GM21526 (cell line): ENCODE results near the gene PTPRT.

Experiments used
- ATAC-seq: cut with Tn5 transposase; IDR thresholded peaks from one replicate; pipeline ENCODE4 v1.9.1; 2021; ENCODE audit warnings: moderate library complexity; ENCODE audit not compliant: unreplicated experiment, low FRiP score

Gene PTPRT

DNA sequence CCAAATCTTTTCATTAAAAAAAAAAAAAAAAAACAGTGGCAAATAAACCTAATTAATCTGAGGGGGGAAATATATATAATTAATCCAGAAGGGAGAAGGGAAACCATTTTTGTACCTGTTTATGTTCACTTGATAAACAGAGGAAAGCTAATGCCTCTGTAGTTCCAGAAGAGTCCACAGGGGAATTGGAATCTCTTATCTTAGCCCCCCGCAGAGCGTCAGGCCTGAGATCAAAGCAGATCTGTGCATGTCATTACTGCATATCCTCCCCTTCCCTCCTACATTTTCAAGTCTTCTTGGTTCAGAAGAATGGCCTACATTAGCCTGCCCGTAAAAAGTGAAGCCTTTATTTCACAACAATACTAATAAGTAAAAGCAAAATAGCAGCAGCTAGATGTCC, 157.2 kb downstream of the PTPRT start:
- ATAC-seq: no peak

- no peak for ATAC-seq
Observed at GRCh38 chr20:43029176-43029575, 160.5 kb downstream of the PTPRT start.

GRCh38 chr20:43028470-43028869, 161.2 kb downstream of the PTPRT start:
- no peak for ATAC-seq

GRCh38 chr20:43023836-43024235, 165.9 kb downstream of the PTPRT start:
- no peak for ATAC-seq

GRCh38 chr20:43022568-43022967, 167.1 kb downstream of the PTPRT start:
- no peak for ATAC-seq

GRCh38 chr20:43022081-43022480, 167.6 kb downstream of the PTPRT start:
- ATAC-seq: no peak

- ATAC-seq: no peak
Observed at GRCh38 chr20:43017241-43018030, 172.3 kb downstream of the PTPRT start.

GRCh38 chr20:43016257-43016656, 173.4 kb downstream of the PTPRT start:
- no peak for ATAC-seq

DNA sequence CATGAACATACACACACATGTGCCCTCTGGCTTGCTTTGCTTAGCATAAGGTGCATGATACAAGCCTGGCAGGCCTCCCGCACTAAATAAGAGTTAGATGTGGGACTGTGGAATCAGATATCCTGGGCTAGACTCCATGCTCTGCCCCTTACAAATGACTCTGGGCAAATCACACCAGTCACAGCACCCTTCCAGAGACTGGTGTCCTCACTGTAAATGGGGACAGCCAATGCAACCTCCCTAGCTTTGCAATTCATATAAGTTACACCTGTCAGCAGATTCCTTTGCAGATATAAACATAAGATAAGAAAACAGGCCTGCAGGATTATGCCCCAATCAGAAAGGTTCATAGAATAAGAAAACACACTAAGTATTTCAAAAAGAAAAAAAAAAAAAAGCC, 174.1 kb downstream of the PTPRT start:
- ATAC-seq: no peak

- ATAC-seq: no peak
Observed at GRCh38 chr20:43014206-43014605, 175.5 kb downstream of the PTPRT start.

GRCh38 chr20:43011491-43011890, 178.2 kb downstream of the PTPRT start:
- no peak for ATAC-seq

DNA sequence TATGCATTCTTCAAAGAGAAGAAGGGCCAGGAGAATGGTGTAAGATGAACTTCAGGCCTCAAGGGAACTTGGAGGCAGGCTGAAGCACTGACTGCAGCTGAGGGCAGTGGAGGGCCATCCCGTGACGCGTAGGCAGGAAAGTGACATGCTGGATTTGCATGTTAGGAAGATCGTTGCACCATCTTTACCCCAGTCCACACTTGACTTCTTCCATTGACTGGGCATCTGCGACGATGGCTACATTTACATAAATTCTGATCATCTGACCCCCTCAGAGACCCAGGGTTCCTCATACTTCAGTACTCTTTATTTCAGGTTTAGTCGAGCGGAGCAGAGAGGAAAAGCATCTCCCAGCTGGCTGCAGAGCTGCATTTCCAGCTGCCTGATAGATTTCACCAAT, 180.2 kb downstream of the PTPRT start:
- no peak for ATAC-seq

DNA sequence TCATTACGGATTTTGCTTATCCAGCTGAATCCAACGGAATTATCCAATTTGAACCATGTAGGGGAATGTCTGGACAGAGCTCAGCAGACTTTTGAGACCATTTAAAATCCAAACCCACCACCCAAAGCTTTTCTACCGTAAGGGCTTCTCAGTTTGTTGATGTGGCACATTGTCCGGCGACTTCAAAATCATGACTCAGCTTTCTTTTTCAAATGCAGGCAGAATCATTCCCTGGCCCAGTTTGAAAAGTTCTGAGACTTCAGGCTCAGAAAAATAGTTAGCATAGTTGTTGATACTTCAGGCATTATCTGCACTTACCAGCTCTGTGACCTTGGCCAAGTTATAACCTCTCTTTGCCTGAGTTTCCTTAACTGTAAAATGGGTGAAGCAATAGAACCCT, 182.2 kb downstream of the PTPRT start:
- no peak for ATAC-seq

- ATAC-seq: no peak
Observed at GRCh38 chr20:43006651-43007375, 182.9 kb downstream of the PTPRT start.

DNA sequence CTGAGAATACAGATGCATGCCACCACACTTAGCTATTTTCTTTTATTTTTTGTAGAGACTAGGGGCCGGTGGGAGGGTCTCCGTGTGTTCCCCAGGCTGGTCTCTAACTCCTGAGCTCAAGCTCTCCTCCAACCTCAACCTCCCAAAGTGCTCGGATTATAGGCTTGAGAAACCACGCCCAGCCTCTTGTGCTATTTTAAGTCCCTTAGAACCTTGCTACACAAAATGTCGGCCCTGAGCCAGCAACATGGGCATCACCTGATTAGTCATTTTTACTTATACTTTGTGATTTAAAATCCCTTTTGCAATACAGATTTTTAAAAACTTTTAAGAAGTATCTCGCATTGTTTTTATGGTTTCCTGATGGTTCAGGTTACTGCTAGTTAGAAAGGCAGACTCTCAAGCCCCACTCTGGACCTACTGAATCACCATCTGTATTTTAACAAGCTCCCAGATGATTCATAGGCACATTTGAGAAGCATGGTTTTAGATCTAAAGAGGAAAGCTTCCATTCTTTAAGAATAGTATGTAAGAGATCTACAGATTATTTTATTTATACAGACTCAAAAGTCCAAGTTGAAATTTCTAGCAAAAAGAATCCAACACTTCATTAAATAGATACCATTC, 186.3 kb downstream of the PTPRT start:
- ATAC-seq: no peak

- no peak for ATAC-seq
Observed at GRCh38 chr20:42996141-42996540, 193.6 kb downstream of the PTPRT start.

GRCh38 chr20:42988319-42988718, 201.4 kb downstream of the PTPRT start:
- ATAC-seq: no peak

DNA sequence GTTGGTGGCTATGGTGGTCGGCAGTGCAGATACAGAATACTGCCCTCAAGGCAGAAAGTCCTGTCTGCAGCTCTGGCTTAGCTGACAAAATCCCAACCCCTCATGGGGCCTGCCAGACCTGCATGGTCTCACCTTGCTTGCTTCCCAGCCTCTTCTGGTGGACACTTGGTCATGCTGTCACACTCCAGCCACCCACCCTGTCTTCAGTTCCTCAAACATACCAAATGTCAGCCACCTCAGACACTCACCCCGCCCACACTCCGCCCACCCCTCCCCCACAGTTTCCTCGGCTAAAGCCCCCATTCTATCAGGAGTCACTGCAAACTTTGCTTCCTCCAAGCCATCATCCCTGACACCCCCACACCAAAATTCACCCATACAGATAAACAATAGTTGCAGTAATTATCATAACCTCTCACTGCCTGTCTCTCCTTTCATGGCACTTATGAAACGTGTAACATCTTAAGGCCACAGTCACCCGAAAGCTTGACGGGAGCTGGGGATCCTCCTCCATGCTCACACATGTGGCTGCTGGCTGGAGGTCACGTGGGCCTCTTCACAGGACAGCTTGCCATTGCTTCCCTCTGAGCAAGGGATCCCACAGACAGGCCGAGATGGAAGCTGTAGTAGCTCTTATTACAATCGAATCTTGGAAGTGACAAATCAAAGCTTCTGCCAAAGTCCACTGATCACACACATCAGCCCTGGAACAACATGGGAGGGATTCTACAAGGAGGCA, 202.2 kb downstream of the PTPRT start:
- ATAC-seq: no peak

GRCh38 chr20:42986143-42986773, 203.4 kb downstream of the PTPRT start:
- ATAC-seq: no peak

- ATAC-seq: no peak
Observed at GRCh38 chr20:42985628-42986027, 204.1 kb downstream of the PTPRT start.
